ENCODE results near the gene TRABD. TPM values are rescaled to one million over a fixed set of nuclear protein-coding genes. Genes with fewer than 3 reads are reported as not detected.

The TRABD gene
- total RNA-seq, 2 experiments from 2014 or later = 184 to 193 TPM

DNA sequence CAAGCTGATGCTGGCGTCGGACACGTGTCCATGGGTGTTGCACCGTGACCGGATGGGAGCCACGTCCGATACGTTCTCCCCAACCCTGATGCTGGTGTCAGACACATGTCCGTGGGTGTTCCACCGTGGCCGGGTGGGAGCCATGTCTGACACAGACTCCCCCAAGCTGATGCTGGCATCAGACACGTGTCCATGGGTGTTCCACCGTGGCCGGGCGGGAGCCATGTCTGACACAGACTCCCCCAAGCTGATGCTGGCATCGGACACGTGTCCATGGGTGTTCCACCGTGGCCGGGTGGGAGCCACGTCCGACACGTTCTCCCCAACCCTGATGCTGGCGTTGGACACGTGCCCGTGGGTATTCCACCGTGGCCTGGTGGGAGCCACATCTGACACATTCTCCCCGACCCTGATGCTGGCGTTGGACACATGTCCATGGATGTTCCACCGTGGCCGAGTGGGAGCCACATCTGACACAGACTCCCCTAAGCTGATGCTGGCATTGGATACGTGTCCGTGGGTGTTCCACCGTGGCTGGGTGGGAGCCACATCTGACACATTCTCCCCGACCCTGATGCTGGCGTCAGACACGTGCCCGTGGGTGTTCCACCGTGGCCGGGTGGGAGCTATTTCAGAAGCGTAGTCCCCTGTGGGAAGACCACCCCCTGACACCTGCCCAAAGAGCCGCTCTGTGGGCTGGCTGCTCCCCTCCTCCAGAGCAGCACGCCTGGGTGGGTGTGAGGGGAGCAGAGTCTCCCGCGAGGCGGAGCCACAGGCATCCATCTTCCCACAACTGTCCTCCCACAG lies 35.1 kb downstream of the TRABD start:
- peaks cover 76% of the 10 kb centered on the region for H3K36me3 ChIP-seq (ENCODE audit: insufficient read depth, low read length)
- ChIA-PET POLR2A (interaction anchor here (0.9 kb wide), 1 partner anchor 30 kb away, joined by 4 read pairs; no protein-coding TSS in a partner anchor), CTCF (no interaction called here)
- intact Hi-C loops (cut with DNase I, micrococcal nuclease) = no loop called here
- H3K4me3 ChIP-seq (ENCODE audit: low read length) = no peak overlapping the region
- ATAC-seq (ENCODE audit: poor library complexity) (no peak), DNase-seq (peak in 1 of 14 experiments; percentile 25)
- TF ChIP-seq CTCF (IDR thresholded peaks at IDR 0.05) = no peak
- H3K27me3 Mint-ChIP-seq = no peaks in the 10 kb centered on the region
- no peak overlapping the region for H3K4me3 Mint-ChIP-seq
- H3K27ac Mint-ChIP-seq = no peak overlapping the region
- H3K27me3 ChIP-seq (ENCODE audit: control insufficient read depth in 1 of 2, insufficient read depth in 2 of 2, low read length in 2 of 2) = no peaks in the 10 kb centered on the region
- no peak overlapping the region for H3K27ac ChIP-seq (ENCODE audit: low read depth in 1 of 2, low read length in 2 of 2)
- no peaks in the 10 kb centered on the region for H3K9me3 ChIP-seq (ENCODE audit: control insufficient read depth in 1 of 2, insufficient read depth in 1 of 2, low read length in 2 of 2)
- no peaks in the 10 kb centered on the region for H3K4me1 ChIP-seq (ENCODE audit: insufficient read depth, low read length)
- no peaks in the 10 kb centered on the region for H3K9me3 Mint-ChIP-seq
- no peaks in the 10 kb centered on the region for H3K4me1 Mint-ChIP-seq (ENCODE audit: low read depth)
- peaks cover 76% of the 10 kb centered on the region for H3K36me3 Mint-ChIP-seq (ENCODE audit: low read depth)

DNA sequence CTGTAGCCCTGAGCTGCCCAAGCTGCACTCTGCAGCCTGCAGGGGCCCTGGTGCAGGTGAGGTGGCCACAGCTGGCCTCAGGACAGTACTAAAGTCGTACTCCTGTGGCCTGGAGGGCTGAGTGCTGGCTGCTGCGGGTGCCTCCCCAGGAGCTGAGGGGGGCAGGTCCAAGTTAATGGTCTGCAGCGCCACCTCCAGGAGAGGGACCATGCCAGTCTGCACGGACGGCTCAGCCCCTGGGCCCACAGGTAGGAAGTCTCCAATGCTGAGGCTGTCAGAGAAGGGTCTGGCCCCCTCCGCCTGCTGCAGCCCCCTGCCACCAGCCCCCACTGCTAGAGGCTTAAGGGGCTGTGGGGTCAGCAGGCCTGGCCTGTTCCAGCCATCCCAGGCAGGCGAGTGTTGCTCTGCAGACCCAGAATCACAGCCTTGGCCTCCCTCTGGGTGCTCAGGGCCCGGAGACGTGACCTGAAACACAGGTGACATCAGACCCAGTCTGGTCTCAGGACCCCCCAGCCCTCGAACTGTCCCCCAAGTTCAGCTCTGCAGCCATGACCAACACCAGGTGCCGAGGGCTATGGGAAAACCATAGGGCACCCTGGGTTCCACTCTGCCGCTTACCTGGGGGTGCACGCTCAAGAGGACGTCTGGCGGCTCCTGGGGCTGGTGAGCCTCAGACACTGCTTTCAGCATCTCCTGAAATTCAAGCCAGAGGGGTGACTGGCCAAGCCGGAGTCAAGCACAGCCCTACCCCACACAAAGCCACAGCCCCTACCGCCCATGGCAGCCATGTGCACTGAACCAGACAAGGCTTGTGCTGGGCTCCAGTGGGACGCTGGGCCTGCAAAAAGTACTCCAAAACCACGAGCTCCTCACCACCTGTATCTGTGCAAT lies 35.9 kb downstream of the TRABD start:
- H3K4me1 Mint-ChIP-seq (ENCODE audit: low read depth) = no peaks in the 10 kb centered on the region
- H3K4me3 Mint-ChIP-seq = no peak overlapping the region
- H3K27ac ChIP-seq (ENCODE audit: low read depth in 1 of 2, low read length in 2 of 2) = no peak overlapping the region
- H3K36me3 ChIP-seq (ENCODE audit: insufficient read depth, low read length) = peaks cover 75% of the 10 kb centered on the region
- no peak overlapping the region for H3K4me3 ChIP-seq (ENCODE audit: low read length)
- no peak for TF ChIP-seq CTCF (IDR thresholded peaks at IDR 0.05)
- ChIA-PET POLR2A (interaction anchor here (0.9 kb wide), 1 partner anchor 31 kb away, joined by 4 read pairs; no protein-coding TSS in a partner anchor), CTCF (no interaction called here)
- H3K9me3 ChIP-seq (ENCODE audit: control insufficient read depth in 1 of 2, insufficient read depth in 1 of 2, low read length in 2 of 2) = no peaks in the 10 kb centered on the region
- peaks cover 76% of the 10 kb centered on the region for H3K36me3 Mint-ChIP-seq (ENCODE audit: low read depth)
- peak in 1 of 14 experiments; percentile 40 for DNase-seq
- no peaks in the 10 kb centered on the region for H3K27me3 Mint-ChIP-seq
- intact Hi-C loops (cut with DNase I, micrococcal nuclease) = no loop called here
- ATAC-seq (ENCODE audit: poor library complexity) = no peak
- H3K4me1 ChIP-seq (ENCODE audit: insufficient read depth, low read length) = no peaks in the 10 kb centered on the region
- no peaks in the 10 kb centered on the region for H3K27me3 ChIP-seq (ENCODE audit: control insufficient read depth in 1 of 2, insufficient read depth in 2 of 2, low read length in 2 of 2)
- no peaks in the 10 kb centered on the region for H3K9me3 Mint-ChIP-seq
- H3K27ac Mint-ChIP-seq = no peak overlapping the region

GRCh38 chr22:50222508-50222907 lies 36.8 kb downstream of the TRABD start:
- H3K27me3 Mint-ChIP-seq = no peaks in the 10 kb centered on the region
- no peak overlapping the region for H3K27ac ChIP-seq (ENCODE audit: low read depth in 1 of 2, low read length in 2 of 2)
- H3K4me3 Mint-ChIP-seq = no peak overlapping the region
- H3K9me3 Mint-ChIP-seq = no peaks in the 10 kb centered on the region
- ChIA-PET POLR2A (no interaction called here), CTCF (no interaction called here)
- DNase-seq (no peak), ATAC-seq (ENCODE audit: poor library complexity) (no peak)
- no peaks in the 10 kb centered on the region for H3K27me3 ChIP-seq (ENCODE audit: control insufficient read depth in 1 of 2, insufficient read depth in 2 of 2, low read length in 2 of 2)
- peaks cover 74% of the 10 kb centered on the region for H3K36me3 ChIP-seq (ENCODE audit: insufficient read depth, low read length)
- no peaks in the 10 kb centered on the region for H3K4me1 ChIP-seq (ENCODE audit: insufficient read depth, low read length)
- intact Hi-C loops (cut with DNase I, micrococcal nuclease) = no loop called here
- H3K36me3 Mint-ChIP-seq (ENCODE audit: low read depth) = peaks cover 77% of the 10 kb centered on the region
- no peaks in the 10 kb centered on the region for H3K9me3 ChIP-seq (ENCODE audit: control insufficient read depth in 1 of 2, insufficient read depth in 1 of 2, low read length in 2 of 2)
- H3K4me3 ChIP-seq (ENCODE audit: low read length) = no peak overlapping the region
- TF ChIP-seq CTCF (IDR thresholded peaks at IDR 0.05) = no peak
- H3K4me1 Mint-ChIP-seq (ENCODE audit: low read depth) = no peaks in the 10 kb centered on the region
- H3K27ac Mint-ChIP-seq = no peak overlapping the region
